ENCODE data around the gene BACH2.

DNA sequence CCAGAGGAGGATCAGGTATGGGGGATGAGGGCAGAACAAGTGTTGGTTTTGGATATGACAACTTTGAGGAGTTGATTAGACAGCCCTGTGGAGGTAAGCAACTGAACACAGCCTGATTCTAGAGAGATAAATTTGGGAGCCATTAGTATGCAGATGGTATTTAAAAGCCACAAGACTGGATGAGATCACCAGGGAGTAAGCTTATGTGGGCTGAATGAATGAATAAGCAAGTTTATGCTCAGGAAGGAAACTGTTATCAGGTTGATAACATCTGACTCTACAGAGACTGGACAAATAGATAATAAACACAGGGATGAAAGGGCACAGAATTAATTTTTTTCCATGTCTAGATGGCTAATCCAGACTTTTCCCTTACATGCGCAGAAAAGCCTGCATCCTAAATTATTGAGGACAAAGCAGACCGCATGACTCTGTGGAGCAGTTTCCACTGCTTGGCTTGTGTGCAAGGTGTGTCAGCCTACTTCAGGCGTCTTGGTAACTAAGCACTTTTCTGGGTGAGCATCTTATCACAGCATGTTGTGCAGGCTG, 251.7 kb downstream of the BACH2 start:
- TF ChIP-seq, protein P1, sequence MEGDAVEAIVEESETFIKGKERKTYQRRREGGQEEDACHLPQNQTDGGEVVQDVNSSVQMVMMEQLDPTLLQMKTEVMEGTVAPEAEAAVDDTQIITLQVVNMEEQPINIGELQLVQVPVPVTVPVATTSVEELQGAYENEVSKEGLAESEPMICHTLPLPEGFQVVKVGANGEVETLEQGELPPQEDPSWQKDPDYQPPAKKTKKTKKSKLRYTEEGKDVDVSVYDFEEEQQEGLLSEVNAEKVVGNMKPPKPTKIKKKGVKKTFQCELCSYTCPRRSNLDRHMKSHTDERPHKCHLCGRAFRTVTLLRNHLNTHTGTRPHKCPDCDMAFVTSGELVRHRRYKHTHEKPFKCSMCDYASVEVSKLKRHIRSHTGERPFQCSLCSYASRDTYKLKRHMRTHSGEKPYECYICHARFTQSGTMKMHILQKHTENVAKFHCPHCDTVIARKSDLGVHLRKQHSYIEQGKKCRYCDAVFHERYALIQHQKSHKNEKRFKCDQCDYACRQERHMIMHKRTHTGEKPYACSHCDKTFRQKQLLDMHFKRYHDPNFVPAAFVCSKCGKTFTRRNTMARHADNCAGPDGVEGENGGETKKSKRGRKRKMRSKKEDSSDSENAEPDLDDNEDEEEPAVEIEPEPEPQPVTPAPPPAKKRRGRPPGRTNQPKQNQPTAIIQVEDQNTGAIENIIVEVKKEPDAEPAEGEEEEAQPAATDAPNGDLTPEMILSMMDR (IDR thresholded peaks at IDR 0.05), result no peak
- no peak for TF ChIP-seq EP300 (IDR thresholded peaks at IDR 0.05)

All from stomach (tissue), 4 donors.